ENCODE data around the gene ZNF491.
"Not testable (repeated sequence)": the region's sequence is repeated elsewhere in the genome, so short reads cannot be mapped to it uniquely, and the experiment has no call there.

Gene ZNF491

GRCh38 chr19:11769995-11770394 is 28.3 kb upstream of the ZNF491 start:
- H3K9ac ChIP-seq (ENCODE audit: low read length) = no peak overlapping the region
- H3K27me3 ChIP-seq (ENCODE audit: control insufficient read depth, insufficient read depth, low read length) = peaks cover 9% of the 10 kb centered on the region
- H3K4me1 ChIP-seq (ENCODE audit: control insufficient read depth, insufficient read depth, low read length) = no peaks in the 10 kb centered on the region
- H3K36me3 ChIP-seq (ENCODE audit: control insufficient read depth, insufficient read depth, low read length) = no peaks in the 10 kb centered on the region
- H3K4me3 ChIP-seq (ENCODE audit: low read depth, low read length) = no peak overlapping the region
- H3K9me3 ChIP-seq (ENCODE audit: control insufficient read depth, insufficient read depth, low read depth, low read length) = peaks cover 47% of the 10 kb centered on the region
- no peak overlapping the region for H3K27ac ChIP-seq (ENCODE audit: low read depth, low read length)

DNA sequence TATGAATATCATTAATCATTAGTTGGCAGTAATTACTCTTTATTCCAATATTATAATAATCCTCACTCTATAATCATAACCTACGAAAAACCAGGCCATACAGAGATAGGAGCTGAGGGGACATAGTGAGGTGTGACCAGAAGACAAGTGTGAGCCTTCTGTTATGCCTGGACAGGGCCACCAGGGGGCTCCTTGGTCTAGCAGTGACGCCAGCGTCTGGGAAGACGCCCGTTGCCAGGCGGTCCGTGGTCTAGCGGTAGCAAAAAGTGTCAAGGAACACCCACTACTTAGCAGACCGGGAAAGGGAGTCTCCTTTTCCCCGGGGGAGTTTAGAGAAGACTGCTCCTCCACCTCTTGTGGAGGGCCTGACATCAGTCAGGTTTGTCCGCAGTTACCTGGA is 26.8 kb upstream of the ZNF491 start:
- H3K4me3 ChIP-seq (ENCODE audit: low read depth, low read length); H3K27ac ChIP-seq (ENCODE audit: low read depth, low read length); H3K36me3 ChIP-seq (ENCODE audit: control insufficient read depth, insufficient read depth, low read length); H3K9ac ChIP-seq (ENCODE audit: low read length); H3K4me1 ChIP-seq (ENCODE audit: control insufficient read depth, insufficient read depth, low read length); H3K27me3 ChIP-seq (ENCODE audit: control insufficient read depth, insufficient read depth, low read length): not testable (repeated sequence)
- peaks cover 46% of the 10 kb centered on the region for H3K9me3 ChIP-seq (ENCODE audit: control insufficient read depth, insufficient read depth, low read depth, low read length)

- not testable (repeated sequence) for H3K27me3 ChIP-seq (ENCODE audit: control insufficient read depth, insufficient read depth, low read length); H3K4me3 ChIP-seq (ENCODE audit: low read depth, low read length); H3K9ac ChIP-seq (ENCODE audit: low read length); H3K36me3 ChIP-seq (ENCODE audit: control insufficient read depth, insufficient read depth, low read length); H3K4me1 ChIP-seq (ENCODE audit: control insufficient read depth, insufficient read depth, low read length); H3K27ac ChIP-seq (ENCODE audit: low read depth, low read length)
- H3K9me3 ChIP-seq (ENCODE audit: control insufficient read depth, insufficient read depth, low read depth, low read length) = peaks cover 59% of the 10 kb centered on the region
These were observed 21.7 kb upstream of the ZNF491 start for GRCh38 chr19:11776669-11777068.

DNA sequence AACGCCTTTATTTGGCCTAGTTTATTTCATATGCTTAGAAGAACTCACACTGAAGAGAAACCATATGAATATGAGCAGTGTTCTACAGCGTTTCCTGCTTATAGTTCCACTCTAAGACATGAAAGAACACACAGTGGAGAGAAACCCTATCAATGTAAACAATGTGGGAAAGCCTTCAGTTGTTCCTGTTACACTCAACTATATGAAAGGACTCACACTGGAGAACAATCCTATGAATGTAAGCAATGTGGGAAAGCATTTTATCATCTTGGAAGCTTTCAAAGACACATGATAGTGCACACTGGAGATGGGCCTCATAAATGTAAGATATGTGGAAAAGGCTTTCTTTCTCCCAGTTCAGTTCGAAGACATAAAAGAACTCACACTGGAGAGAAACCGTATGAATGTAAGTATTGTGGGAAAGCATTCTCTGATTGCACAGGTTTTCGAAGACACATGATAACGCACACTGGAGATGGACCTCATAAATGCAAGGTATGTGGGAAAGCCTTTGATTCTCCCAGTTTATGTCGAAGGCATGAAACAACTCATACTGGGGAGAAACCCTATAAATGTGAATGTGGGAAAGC is 17.8 kb upstream of the ZNF491 start:
- no peak overlapping the region for H3K9ac ChIP-seq (ENCODE audit: low read length)
- H3K27me3 ChIP-seq (ENCODE audit: control insufficient read depth, insufficient read depth, low read length) = no peaks in the 10 kb centered on the region
- H3K9me3 ChIP-seq (ENCODE audit: control insufficient read depth, insufficient read depth, low read depth, low read length) = peaks cover 66% of the 10 kb centered on the region
- H3K27ac ChIP-seq (ENCODE audit: low read depth, low read length) = no peak overlapping the region
- H3K4me3 ChIP-seq (ENCODE audit: low read depth, low read length) = no peak overlapping the region
- H3K36me3 ChIP-seq (ENCODE audit: control insufficient read depth, insufficient read depth, low read length) = peaks cover 4% of the 10 kb centered on the region; the same call in 1 of the 2 replicates
- H3K4me1 ChIP-seq (ENCODE audit: control insufficient read depth, insufficient read depth, low read length) = no peaks in the 10 kb centered on the region

DNA sequence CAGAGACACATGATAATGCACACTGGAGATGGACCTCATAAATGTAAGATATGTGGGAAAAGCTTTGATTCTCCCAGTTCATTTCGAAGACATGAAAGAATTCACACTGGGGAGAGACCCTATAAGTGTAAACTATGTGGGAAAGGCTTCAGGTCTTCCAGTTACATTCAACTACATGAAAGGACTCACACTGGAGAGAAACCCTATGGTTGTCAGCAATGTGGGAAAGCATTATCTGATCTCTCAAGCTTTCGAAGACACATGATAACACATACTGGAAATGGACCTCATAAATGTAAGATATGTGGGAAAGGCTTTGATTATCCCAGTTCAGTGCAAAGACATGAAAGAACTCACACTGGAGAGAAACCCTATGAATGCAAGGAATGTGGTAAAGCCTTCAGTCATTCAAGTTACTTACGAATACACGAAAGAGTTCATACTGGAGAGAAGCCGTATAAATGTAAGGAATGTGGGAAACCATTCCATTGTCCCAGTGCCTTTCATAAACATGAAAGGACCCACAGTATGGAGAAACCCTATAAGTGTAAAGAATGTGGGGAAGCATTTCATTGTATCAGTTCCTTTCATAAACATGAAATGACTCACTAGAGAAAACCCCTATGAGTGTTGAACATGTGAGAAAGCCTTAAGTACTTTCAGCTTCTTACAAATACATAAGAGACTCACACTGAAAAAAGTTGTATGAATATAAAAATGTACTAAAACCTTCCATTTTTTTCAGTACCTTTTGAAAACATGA is 16.8 kb upstream of the ZNF491 start:
- Histone ChIP-seq H3K9me3 (ENCODE audit: control insufficient read depth, insufficient read depth, low read depth, low read length) (peaks cover 67% of the 10 kb centered on the region), H3K4me3 (ENCODE audit: low read depth, low read length) (no peak overlapping the region), H3K27me3 (ENCODE audit: control insufficient read depth, insufficient read depth, low read length) (no peaks in the 10 kb centered on the region), H3K4me1 (ENCODE audit: control insufficient read depth, insufficient read depth, low read length) (no peaks in the 10 kb centered on the region), H3K9ac (ENCODE audit: low read length) (no peak overlapping the region), H3K27ac (ENCODE audit: low read depth, low read length) (no peak overlapping the region), H3K36me3 (ENCODE audit: control insufficient read depth, insufficient read depth, low read length) (peaks cover 4% of the 10 kb centered on the region; the same call in 1 of the 2 replicates)

GRCh38 chr19:11783767-11784166 is 14.6 kb upstream of the ZNF491 start:
- Histone ChIP-seq H3K9me3 (ENCODE audit: control insufficient read depth, insufficient read depth, low read depth, low read length) (peaks cover 67% of the 10 kb centered on the region), H3K27me3 (ENCODE audit: control insufficient read depth, insufficient read depth, low read length) (no peaks in the 10 kb centered on the region), H3K36me3 (ENCODE audit: control insufficient read depth, insufficient read depth, low read length) (peaks cover 4% of the 10 kb centered on the region; the same call in 1 of the 2 replicates), H3K4me3 (ENCODE audit: low read depth, low read length) (no peak overlapping the region), H3K9ac (ENCODE audit: low read length) (no peak overlapping the region), H3K27ac (ENCODE audit: low read depth, low read length) (no peak overlapping the region), H3K4me1 (ENCODE audit: control insufficient read depth, insufficient read depth, low read length) (no peaks in the 10 kb centered on the region)

GRCh38 chr19:11784356-11784755 is 14.0 kb upstream of the ZNF491 start:
- Histone ChIP-seq H3K9ac (ENCODE audit: low read length) (no peak overlapping the region), H3K4me3 (ENCODE audit: low read depth, low read length) (no peak overlapping the region), H3K36me3 (ENCODE audit: control insufficient read depth, insufficient read depth, low read length) (peaks cover 4% of the 10 kb centered on the region; the same call in 1 of the 2 replicates), H3K9me3 (ENCODE audit: control insufficient read depth, insufficient read depth, low read depth, low read length) (peaks cover 65% of the 10 kb centered on the region), H3K4me1 (ENCODE audit: control insufficient read depth, insufficient read depth, low read length) (no peaks in the 10 kb centered on the region), H3K27me3 (ENCODE audit: control insufficient read depth, insufficient read depth, low read length) (no peaks in the 10 kb centered on the region), H3K27ac (ENCODE audit: low read depth, low read length) (no peak overlapping the region)

DNA sequence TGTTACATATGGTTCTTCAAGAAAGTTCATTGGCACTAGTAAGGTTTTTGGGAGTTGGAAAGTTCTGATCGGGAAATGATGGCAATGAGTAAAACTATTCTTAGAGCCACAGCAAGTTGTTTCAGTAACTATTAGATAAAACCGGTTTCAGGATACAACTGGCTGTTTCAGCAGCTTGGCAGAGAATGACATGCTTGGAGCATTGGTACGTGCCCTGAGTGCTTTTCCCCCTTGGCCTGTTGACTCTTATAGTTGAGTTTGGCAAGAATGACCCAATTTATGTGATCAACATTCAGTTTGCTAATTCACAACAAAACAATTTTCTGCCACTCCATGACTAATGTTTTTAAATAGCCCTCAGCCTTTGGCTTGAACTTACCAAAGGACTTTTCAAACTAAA is 10.8 kb upstream of the ZNF491 start:
- H3K27me3 ChIP-seq (ENCODE audit: control insufficient read depth, insufficient read depth, low read length) = no peaks in the 10 kb centered on the region
- no peaks in the 10 kb centered on the region for H3K4me1 ChIP-seq (ENCODE audit: control insufficient read depth, insufficient read depth, low read length)
- H3K27ac ChIP-seq (ENCODE audit: low read depth, low read length) = no peak overlapping the region
- H3K4me3 ChIP-seq (ENCODE audit: low read depth, low read length) = no peak overlapping the region
- no peak overlapping the region for H3K9ac ChIP-seq (ENCODE audit: low read length)
- no peaks in the 10 kb centered on the region for H3K36me3 ChIP-seq (ENCODE audit: control insufficient read depth, insufficient read depth, low read length)
- peaks cover 54% of the 10 kb centered on the region for H3K9me3 ChIP-seq (ENCODE audit: control insufficient read depth, insufficient read depth, low read depth, low read length)

DNA sequence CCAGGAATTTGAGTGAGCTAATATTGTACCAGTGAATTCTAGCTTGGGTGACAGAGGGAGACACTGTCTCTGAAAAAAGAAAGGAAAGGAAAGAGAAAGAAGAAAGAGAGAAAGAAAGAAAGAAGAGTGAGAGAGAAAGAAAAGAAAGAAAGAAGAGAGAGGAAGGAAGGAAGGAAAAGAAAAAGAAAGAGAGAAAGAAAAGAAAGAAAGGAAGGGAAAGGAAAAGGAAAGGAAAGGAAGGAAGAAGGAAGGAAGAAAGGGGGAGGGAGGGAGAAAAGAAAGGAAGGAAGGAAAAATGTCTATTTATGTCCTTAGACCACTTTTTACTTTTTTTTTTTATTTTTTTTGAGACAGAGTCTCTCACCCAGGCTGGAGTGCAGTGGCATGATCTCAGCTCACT is 5.4 kb upstream of the ZNF491 start:
- Histone ChIP-seq H3K4me3 (ENCODE audit: low read depth, low read length) (no peak overlapping the region), H3K9ac (ENCODE audit: low read length) (no peak overlapping the region), H3K27ac (ENCODE audit: low read depth, low read length) (no peak overlapping the region), H3K4me1 (ENCODE audit: control insufficient read depth, insufficient read depth, low read length) (no peaks in the 10 kb centered on the region; the same call in 1 of the 2 replicates), H3K9me3 (ENCODE audit: control insufficient read depth, insufficient read depth, low read depth, low read length) (peaks cover 19% of the 10 kb centered on the region), H3K27me3 (ENCODE audit: control insufficient read depth, insufficient read depth, low read length) (no peaks in the 10 kb centered on the region), H3K36me3 (ENCODE audit: control insufficient read depth, insufficient read depth, low read length) (no peaks in the 10 kb centered on the region)

- peaks cover 5% of the 10 kb centered on the region; the same call in 1 of the 2 replicates for H3K27me3 ChIP-seq (ENCODE audit: control insufficient read depth, insufficient read depth, low read length)
- H3K9ac ChIP-seq (ENCODE audit: low read length) = no peak overlapping the region
- H3K4me1 ChIP-seq (ENCODE audit: control insufficient read depth, insufficient read depth, low read length) = no peaks in the 10 kb centered on the region; the same call in 1 of the 2 replicates
- H3K9me3 ChIP-seq (ENCODE audit: control insufficient read depth, insufficient read depth, low read depth, low read length) = peaks cover 8% of the 10 kb centered on the region; the same call in 1 of the 2 replicates
- no peaks in the 10 kb centered on the region for H3K36me3 ChIP-seq (ENCODE audit: control insufficient read depth, insufficient read depth, low read length)
- H3K4me3 ChIP-seq (ENCODE audit: low read depth, low read length) = no peak overlapping the region; the same call in 1 of the 2 replicates
- no peak overlapping the region for H3K27ac ChIP-seq (ENCODE audit: low read depth, low read length)
These were observed 832 bp upstream of the ZNF491 start for GRCh38 chr19:11797491-11797890.

GRCh38 chr19:11806354-11807098 is 8.2 kb downstream of the ZNF491 start:
- Histone ChIP-seq H3K4me3 (ENCODE audit: low read depth, low read length) (no peak overlapping the region), H3K36me3 (ENCODE audit: control insufficient read depth, insufficient read depth, low read length) (no peaks in the 10 kb centered on the region), H3K4me1 (ENCODE audit: control insufficient read depth, insufficient read depth, low read length) (no peaks in the 10 kb centered on the region), H3K9ac (ENCODE audit: low read length) (no peak overlapping the region), H3K27me3 (ENCODE audit: control insufficient read depth, insufficient read depth, low read length) (no peaks in the 10 kb centered on the region), H3K9me3 (ENCODE audit: control insufficient read depth, insufficient read depth, low read depth, low read length) (peaks cover 73% of the 10 kb centered on the region), H3K27ac (ENCODE audit: low read depth, low read length) (no peak overlapping the region)
